HG03039 (cell line): ENCODE measurements around the gene PIGT.
"Not testable (repeated sequence)": the region's sequence is repeated elsewhere in the genome, so short reads cannot be mapped to it uniquely, and the experiment has no call there.

Experiments
- ATAC-seq: cut with Tn5 transposase; IDR thresholded peaks from one replicate; pipeline ENCODE4 v1.9.1; 2021; ENCODE audit warnings: mild to moderate bottlenecking, moderate library complexity; ENCODE audit not compliant: unreplicated experiment

Gene PIGT

GRCh38 chr20:45462711-45463509 lies 47.0 kb downstream of the PIGT start:
- no peak for ATAC-seq

- no peak for ATAC-seq
These were observed 47.8 kb downstream of the PIGT start for GRCh38 chr20:45463709-45464108.

DNA sequence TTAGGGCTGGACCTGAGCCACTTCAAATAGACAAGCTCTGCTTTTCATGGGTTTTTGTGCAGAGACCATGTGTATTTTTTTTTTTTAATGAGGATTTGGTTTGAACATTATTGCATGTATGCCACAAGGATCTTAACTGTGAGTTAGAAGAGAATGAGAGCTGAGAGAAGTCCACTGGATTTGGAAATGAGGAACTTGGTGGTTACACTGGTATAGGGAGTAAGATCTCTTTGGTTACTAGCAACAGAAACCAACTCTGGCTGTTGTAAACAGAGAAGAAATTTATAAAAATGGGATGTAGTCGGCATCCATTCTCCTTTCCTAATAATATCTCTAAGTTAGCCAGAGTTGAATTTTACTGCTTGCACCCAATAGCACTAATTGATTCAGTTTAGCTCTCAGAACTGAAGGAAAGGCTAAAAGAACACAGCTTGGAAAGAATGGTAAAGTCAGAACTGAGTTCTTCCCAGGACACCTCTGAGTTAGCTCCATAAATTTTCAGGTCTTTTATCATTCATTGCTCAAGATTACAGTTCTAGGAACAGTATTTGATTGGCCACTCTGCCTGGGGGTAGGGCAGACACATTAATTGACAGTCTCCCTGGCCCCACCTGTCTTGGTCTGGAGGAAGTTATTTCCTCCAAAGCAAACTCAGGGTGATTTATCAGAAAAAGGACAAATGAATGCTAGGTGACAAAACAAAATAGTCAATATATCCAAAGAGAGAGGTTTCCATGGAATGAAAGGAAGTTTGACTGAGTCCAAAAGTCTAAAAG lies 49.7 kb downstream of the PIGT start:
- ATAC-seq = no peak

DNA sequence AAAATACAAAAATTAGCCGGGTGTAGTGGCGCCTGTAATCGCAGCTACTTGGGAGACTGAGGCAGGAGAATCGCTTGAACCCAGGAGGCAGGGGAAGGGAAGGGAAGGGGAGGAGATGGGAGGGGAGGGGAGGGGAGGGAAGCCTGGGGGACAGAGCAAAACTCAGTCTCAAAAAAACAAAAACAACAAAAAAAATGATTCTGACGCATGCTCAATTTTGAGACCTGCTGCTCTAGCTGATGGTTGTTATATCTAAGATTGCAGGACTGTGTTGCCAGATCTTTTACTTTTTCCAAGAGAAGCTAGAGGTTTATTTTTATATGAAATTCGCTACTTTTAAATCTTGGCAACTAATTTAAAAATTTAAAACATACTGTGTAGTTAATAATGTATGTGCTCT lies 51.2 kb downstream of the PIGT start:
- ATAC-seq = no peak

DNA sequence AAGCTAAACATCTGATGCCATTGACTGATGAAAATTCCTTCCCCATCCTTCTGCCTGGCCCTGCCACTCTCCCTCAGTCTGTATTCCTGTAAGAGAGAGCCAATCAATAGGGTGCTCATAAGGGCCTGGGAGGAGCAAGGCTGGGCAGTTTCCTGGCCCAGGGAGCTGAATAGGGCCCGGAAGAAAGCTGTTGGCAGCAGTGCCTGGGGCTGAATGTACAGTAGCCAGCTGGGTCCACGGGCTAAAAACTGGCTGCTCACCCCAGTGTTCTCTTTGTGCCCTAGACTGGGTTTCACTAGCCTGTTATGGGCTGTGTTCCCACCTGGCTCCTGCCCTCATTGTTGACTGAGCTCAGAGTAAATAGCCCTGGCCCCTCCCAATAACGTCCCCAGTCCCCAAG lies 51.9 kb downstream of the PIGT start:
- ATAC-seq = no peak

GRCh38 chr20:45469336-45470261 lies 53.7 kb downstream of the PIGT start, which contains the start of gene WFDC2:
TSS of gene WFDC2 (plus strand) at chr20:45469753. CDS start at chr20:45469782, 29 bp downstream.
- ATAC-seq = no peak

- no peak for ATAC-seq
These were observed 54.5 kb downstream of the PIGT start for GRCh38 chr20:45470262-45470931.

DNA sequence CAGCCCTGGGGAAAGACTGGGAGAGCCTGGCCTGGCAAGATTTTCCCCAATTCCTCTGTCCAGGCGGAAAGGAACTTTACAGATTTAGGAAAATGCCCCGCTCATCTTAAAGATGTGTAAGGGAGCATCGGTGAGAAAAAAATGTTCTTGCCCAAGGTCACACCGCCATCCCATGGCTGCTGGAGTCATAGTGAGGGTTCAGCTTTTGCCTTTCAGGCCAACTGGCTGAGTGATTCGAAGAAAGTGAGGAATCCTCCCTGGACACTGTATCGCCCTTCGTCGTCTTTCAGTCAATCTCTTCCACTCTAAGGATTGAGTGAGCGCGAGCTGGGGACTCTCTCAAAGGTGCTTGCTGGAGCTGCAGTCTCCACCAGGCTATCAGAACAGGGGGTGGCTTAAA lies 55.0 kb downstream of the PIGT start:
- no peak for ATAC-seq

DNA sequence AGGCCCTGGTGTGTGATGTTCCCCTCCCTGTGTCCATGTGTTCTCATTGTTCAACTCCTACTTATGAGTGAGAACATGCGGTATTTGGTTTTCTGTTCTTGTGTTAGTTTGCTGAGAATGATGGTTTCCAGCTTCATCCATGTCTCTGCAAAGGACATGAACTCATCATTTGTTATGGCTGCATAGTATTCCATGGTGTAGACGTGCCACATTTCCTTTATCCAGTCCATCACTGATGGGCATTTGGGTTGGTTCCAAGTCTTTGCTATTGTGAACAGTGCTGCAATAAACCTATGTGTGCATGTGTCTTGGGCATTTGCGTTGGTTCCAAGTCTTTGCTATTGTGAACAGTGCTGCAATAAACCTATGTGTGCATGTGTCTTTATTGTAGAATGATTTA lies 56.3 kb downstream of the PIGT start:
- ATAC-seq = not testable (repeated sequence)
